Measurements from ENCODE around the gene NRP2. TPM values are rescaled to one million over a fixed set of nuclear protein-coding genes. Genes with fewer than 3 reads are reported as not detected.

The NRP2 gene
- total RNA-seq, 1 donor from 2014 or later: 89.0 TPM

DNA sequence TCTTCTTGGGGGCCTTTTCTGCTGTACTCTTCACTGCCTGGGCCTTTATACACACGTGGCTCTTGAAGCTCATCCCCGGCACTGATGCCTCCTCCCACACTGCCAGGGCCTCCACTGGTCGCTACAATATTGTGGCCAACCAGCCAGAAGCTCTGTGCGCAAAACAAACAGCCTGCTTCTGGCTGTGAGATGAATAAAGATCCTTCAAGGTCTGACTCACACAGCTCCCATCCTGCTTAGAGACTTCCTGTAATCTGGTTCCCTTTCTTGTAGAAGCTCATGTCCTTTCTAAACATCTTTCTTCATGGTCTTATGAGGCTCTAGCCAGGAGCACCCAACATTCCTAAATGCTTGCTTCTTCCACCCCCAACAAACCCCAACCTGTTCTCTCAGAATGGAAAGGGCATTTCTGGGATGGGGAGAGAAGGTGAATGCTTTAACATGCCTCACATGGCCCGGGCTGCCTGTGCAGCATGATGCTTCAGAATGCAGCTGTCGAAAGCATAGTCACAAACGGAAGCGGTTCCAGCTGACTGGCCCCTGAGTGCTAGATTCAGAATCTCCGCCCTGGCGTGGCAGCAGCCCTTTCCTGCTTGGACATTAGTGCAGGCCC lies 24.6 kb downstream of the NRP2 start:
- H3K4me3 Mint-ChIP-seq (ENCODE audit: unreplicated experiment): no peak overlapping the region
- H3K27ac Mint-ChIP-seq (ENCODE audit: unreplicated experiment): peak overlapping the region; percentile 49
- H3K9me3 Mint-ChIP-seq (ENCODE audit: unreplicated experiment): no peaks in the 10 kb centered on the region
- H3K4me1 Mint-ChIP-seq (ENCODE audit: low read depth, unreplicated experiment): peaks cover 28% of the 10 kb centered on the region
- TF ChIP-seq CTCF (IDR thresholded peaks at IDR 0.05; ENCODE audit: partially characterized antibody, unreplicated experiment): no peak
- DNase-seq: no peak
- H3K36me3 Mint-ChIP-seq (ENCODE audit: unreplicated experiment): peaks cover 11% of the 10 kb centered on the region
- H3K27me3 Mint-ChIP-seq (ENCODE audit: unreplicated experiment): no peaks in the 10 kb centered on the region

DNA sequence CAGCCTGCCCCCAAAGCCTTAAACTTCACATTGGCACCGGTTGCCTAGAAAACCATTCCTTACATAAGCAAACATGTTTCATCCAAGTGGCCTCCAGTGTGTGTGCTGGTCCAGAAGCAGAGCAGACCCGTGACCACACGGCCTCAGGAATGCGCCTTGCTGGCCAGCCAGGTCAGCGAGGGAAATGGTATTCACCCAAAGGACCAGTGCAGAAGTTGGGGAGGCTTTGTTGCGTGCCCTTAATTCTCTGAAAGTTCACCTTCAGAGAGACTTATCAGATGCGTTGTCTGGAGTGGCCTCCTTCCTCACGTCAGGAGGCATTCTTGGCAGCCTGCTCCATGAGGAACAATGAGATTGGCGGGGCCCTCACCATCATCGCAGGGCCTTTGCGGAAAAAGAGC lies 25.9 kb downstream of the NRP2 start:
- no peak overlapping the region for H3K4me3 Mint-ChIP-seq (ENCODE audit: unreplicated experiment)
- H3K4me1 Mint-ChIP-seq (ENCODE audit: low read depth, unreplicated experiment): peaks cover 21% of the 10 kb centered on the region
- no peak overlapping the region for H3K27ac Mint-ChIP-seq (ENCODE audit: unreplicated experiment)

GRCh38 chr2:205709319-205709718 lies 27.0 kb downstream of the NRP2 start:
- no peaks in the 10 kb centered on the region for H3K9me3 Mint-ChIP-seq (ENCODE audit: unreplicated experiment)
- H3K27ac Mint-ChIP-seq (ENCODE audit: unreplicated experiment): no peak overlapping the region
- peaks cover 24% of the 10 kb centered on the region for H3K4me1 Mint-ChIP-seq (ENCODE audit: low read depth, unreplicated experiment)
- no peak for DNase-seq
- H3K36me3 Mint-ChIP-seq (ENCODE audit: unreplicated experiment): peaks cover 11% of the 10 kb centered on the region
- H3K4me3 Mint-ChIP-seq (ENCODE audit: unreplicated experiment): no peak overlapping the region
- no peaks in the 10 kb centered on the region for H3K27me3 Mint-ChIP-seq (ENCODE audit: unreplicated experiment)
- TF ChIP-seq CTCF (IDR thresholded peaks at IDR 0.05; ENCODE audit: partially characterized antibody, unreplicated experiment): no peak

More for the DNA sequence above, 25.9 kb downstream of the NRP2 start:
- DNase-seq: no peak
- no peaks in the 10 kb centered on the region for H3K9me3 Mint-ChIP-seq (ENCODE audit: unreplicated experiment)
- peaks cover 11% of the 10 kb centered on the region for H3K36me3 Mint-ChIP-seq (ENCODE audit: unreplicated experiment)
- TF ChIP-seq CTCF (IDR thresholded peaks at IDR 0.05; ENCODE audit: partially characterized antibody, unreplicated experiment): no peak
- H3K27me3 Mint-ChIP-seq (ENCODE audit: unreplicated experiment): no peaks in the 10 kb centered on the region

DNA sequence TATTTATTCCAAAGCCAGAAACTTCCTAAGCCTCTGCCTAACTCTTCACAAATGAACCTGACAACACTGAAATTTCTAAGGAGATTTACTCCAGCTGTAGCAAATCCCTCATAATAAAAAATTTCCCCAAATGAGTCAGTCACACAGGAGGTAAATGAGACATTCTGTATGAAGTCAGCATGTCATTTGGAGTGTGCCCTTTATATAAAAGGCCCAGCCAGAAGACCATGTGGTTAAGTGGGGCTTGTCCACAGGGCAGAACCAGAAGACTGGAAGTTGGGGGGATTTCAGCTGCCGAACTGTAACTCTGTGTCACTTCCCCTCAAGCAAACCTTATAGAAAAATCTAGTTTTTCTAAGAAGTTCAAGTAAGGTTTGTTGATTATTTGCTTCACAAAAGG lies 30.2 kb downstream of the NRP2 start:
- no peak overlapping the region for H3K27ac Mint-ChIP-seq (ENCODE audit: unreplicated experiment)
- peaks cover 2% of the 10 kb centered on the region for H3K27me3 Mint-ChIP-seq (ENCODE audit: unreplicated experiment)
- peaks cover 11% of the 10 kb centered on the region for H3K36me3 Mint-ChIP-seq (ENCODE audit: unreplicated experiment)
- H3K4me1 Mint-ChIP-seq (ENCODE audit: low read depth, unreplicated experiment): peaks cover 35% of the 10 kb centered on the region
- no peak for TF ChIP-seq CTCF (IDR thresholded peaks at IDR 0.05; ENCODE audit: partially characterized antibody, unreplicated experiment)
- peaks cover 6% of the 10 kb centered on the region for H3K9me3 Mint-ChIP-seq (ENCODE audit: unreplicated experiment)
- H3K4me3 Mint-ChIP-seq (ENCODE audit: unreplicated experiment): no peak overlapping the region
- no peak for DNase-seq

- Mint-ChIP-seq H3K4me3 (ENCODE audit: unreplicated experiment) (no peak overlapping the region), H3K36me3 (ENCODE audit: unreplicated experiment) (peaks cover 11% of the 10 kb centered on the region), H3K4me1 (ENCODE audit: low read depth, unreplicated experiment) (peaks cover 41% of the 10 kb centered on the region), H3K27ac (ENCODE audit: unreplicated experiment) (no peak overlapping the region), H3K9me3 (ENCODE audit: unreplicated experiment) (peaks cover 8% of the 10 kb centered on the region), H3K27me3 (ENCODE audit: unreplicated experiment) (peaks cover 3% of the 10 kb centered on the region)
- no peak for TF ChIP-seq CTCF (IDR thresholded peaks at IDR 0.05; ENCODE audit: partially characterized antibody, unreplicated experiment)
- no peak for DNase-seq
Measured at GRCh38 chr2:205713086-205713485, 30.8 kb downstream of the NRP2 start.
